Measurements from ENCODE around the gene ICAM4.

- no peak for TF ChIP-seq RAD21 (IDR thresholded peaks at IDR 0.05; ENCODE audit: low read length)
- no peak for TF ChIP-seq RCOR1 (IDR thresholded peaks at IDR 0.05; ENCODE audit: low read length)
- no peak for TF ChIP-seq CTCF (IDR thresholded peaks at IDR 0.05)
- no peak for TF ChIP-seq POLR2AphosphoS5 (IDR thresholded peaks at IDR 0.05; ENCODE audit: low read depth, low read length)
- no peak for TF ChIP-seq GATA2 (CRISPR knock-in tag; IDR thresholded peaks at IDR 0.05)
These were observed 3.7 kb downstream of the ICAM4 start for GRCh38 chr19:10290357-10290875.
